OCI-LY1 (cell line): ENCODE measurements around the gene DNM2.

ENCODE experiments used
- EZH2 ChIP-seq: fragments of 200-600 bp; sonication (generic), shearing (Covaris generic); IDR thresholded peaks from 2 replicates; pipeline ENCODE4 v1.8.0; 2017; ENCODE audit warnings: borderline replicate concordance, mixed run types, mild to moderate bottlenecking, antibody characterized with exemption, low read length, moderate library complexity, mixed read lengths
- TF ChIP-seq, protein P1 (sequence below): fragments of 200-600 bp; sonication (generic), shearing (Covaris generic); IDR thresholded peaks from 2 replicates; pipeline ENCODE4 v1.5.1; 2017; ENCODE audit warnings: mild to moderate bottlenecking, antibody characterized with exemption, low read length, moderate library complexity, mixed read lengths

DNA sequence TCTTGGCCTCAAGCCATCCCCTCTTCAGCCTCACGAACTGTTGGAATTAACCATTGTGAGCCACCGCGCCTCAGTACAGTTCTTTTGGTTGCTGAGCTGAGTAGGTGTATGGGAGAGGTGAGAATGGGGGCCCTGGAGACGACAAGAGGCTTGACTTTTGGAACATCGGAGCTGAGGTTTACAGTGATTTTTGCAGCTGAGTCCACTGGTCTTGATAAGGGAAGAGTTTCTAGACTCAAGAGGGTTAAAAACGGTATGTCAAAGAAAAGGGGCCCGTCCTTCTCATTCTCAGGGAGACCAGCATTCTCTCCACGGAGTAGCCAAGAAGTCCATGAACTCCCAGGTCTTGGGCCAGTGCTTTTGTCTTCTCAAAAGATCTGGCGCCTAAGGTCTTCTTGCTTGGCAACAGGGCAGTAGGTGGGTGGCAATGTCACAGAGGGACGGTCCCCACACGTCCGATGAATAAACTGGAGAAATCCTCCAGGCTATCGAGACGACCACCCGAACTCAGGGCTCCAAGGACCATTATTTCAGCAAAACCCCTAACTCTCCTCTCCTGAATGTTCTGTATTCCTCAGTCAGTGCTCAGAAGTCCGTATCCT is 23.1 kb upstream of the DNM2 start:
- TF ChIP-seq, protein P1, sequence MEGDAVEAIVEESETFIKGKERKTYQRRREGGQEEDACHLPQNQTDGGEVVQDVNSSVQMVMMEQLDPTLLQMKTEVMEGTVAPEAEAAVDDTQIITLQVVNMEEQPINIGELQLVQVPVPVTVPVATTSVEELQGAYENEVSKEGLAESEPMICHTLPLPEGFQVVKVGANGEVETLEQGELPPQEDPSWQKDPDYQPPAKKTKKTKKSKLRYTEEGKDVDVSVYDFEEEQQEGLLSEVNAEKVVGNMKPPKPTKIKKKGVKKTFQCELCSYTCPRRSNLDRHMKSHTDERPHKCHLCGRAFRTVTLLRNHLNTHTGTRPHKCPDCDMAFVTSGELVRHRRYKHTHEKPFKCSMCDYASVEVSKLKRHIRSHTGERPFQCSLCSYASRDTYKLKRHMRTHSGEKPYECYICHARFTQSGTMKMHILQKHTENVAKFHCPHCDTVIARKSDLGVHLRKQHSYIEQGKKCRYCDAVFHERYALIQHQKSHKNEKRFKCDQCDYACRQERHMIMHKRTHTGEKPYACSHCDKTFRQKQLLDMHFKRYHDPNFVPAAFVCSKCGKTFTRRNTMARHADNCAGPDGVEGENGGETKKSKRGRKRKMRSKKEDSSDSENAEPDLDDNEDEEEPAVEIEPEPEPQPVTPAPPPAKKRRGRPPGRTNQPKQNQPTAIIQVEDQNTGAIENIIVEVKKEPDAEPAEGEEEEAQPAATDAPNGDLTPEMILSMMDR: no peak
- TF ChIP-seq EZH2: no peak
